SH-SY5Y (cell line): ENCODE data around the gene CYP8B1.

Experiments
- GATA2 ChIP-seq: IDR thresholded peaks from 2 replicates; pipeline ENCODE4 v1.6.1; 2011; ENCODE audit warnings: mild to moderate bottlenecking, low read depth, low read length
- GATA3 ChIP-seq: IDR thresholded peaks from 2 replicates; pipeline ENCODE4 v1.6.1; 2011; ENCODE audit warnings: low read depth, mild to moderate bottlenecking, low read length, moderate library complexity

- no peak for TF ChIP-seq GATA2
- TF ChIP-seq GATA3, result no peak
Measured at GRCh38 chr3:42846685-42847522, 28.8 kb downstream of the CYP8B1 start.
